HepG2 (cell line): ENCODE data around the gene PRR19. TPM values are rescaled to one million over a fixed set of nuclear protein-coding genes. Genes with fewer than 3 reads are reported as not detected.

Experiments
- AGO1 ChIP-seq: fragments of 200-400 bp; formaldehyde crosslinking; IDR thresholded peaks from 2 replicates; pipeline ENCODE4 v1.6.1; 2017; ENCODE audit warnings: mild to moderate bottlenecking, low read depth, low read length, moderate library complexity; ENCODE audit not compliant: poor library complexity, severe bottlenecking
- AKAP8 ChIP-seq: sonication (generic); formaldehyde crosslinking; IDR thresholded peaks from 2 replicates; pipeline ENCODE4 v1.5.1; 2020; ENCODE audit warnings: mild to moderate bottlenecking, missing genetic modification reagents
- CREM ChIP-seq, 2 experiments: sonication (generic) in 1 of 2; formaldehyde crosslinking in 1 of 2; IDR thresholded peaks; 2 replicates each; pipeline versions ENCODE4 v1.4.0 to v1.6.1; 2016 to 2020; ENCODE audit warnings: antibody characterized with exemption in 1 of 2, mild to moderate bottlenecking in 1 of 2, missing genetic modification reagents in 1 of 2
- HOXA3 ChIP-seq: sonication (generic); formaldehyde crosslinking; IDR thresholded peaks from 2 replicates; pipeline ENCODE4 v1.5.0; 2020; ENCODE audit warnings: missing genetic modification reagents
- JUND ChIP-seq: sonication (generic); formaldehyde crosslinking; IDR thresholded peaks from 2 replicates; pipeline ENCODE4 v1.8.0; 2022; ENCODE audit warnings: mild to moderate bottlenecking, missing genetic modification reagents
- PHF5A ChIP-seq: IDR thresholded peaks from one replicate; pipeline ENCODE4 v1.6.1; 2018; ENCODE audit warnings: low read depth, missing genetic modification reagents; ENCODE audit not compliant: unreplicated experiment
- SIN3A ChIP-seq: IDR thresholded peaks from 2 replicates; pipeline ENCODE4 v1.6.1; 2011; ENCODE audit warnings: low read depth, mild to moderate bottlenecking, control low read depth, low read length, borderline replicate concordance
- SMYD3 ChIP-seq: sonication (generic); formaldehyde crosslinking; IDR thresholded peaks from 2 replicates; pipeline ENCODE4 v1.8.1; 2023; ENCODE audit warnings: mild to moderate bottlenecking, missing genetic modification reagents
- ZFP41 ChIP-seq: sonication (generic); formaldehyde crosslinking; IDR thresholded peaks from 2 replicates; pipeline ENCODE4 v1.4.0; 2020; ENCODE audit warnings: mild to moderate bottlenecking, missing genetic modification reagents, borderline replicate concordance
- ZNF235 ChIP-seq: sonication (generic); formaldehyde crosslinking; IDR thresholded peaks from 2 replicates; pipeline ENCODE4 v1.8.1; 2023; ENCODE audit warnings: mild to moderate bottlenecking, missing genetic modification reagents, borderline replicate concordance
- ZNF296 ChIP-seq: sonication (generic); formaldehyde crosslinking; conservative IDR thresholded peaks from 2 replicates; pipeline ENCODE4 v1.5.0; 2020; ENCODE audit warnings: mild to moderate bottlenecking, missing genetic modification reagents
- polyA plus RNA-seq, 8 experiments: library from polyadenylated mRNA; depleted of rRNA in 3 of 8; stranded (reverse) in 7 of 8; unstranded in 1 of 8; fragments of >200 nt; fragmentation: Illumina TruSeq in 4 of 8; extraction: Trizol in 4 of 8; gene quantifications; 2 replicates each; pipeline versions ENCODE4 v1.2.1 to v1.2.3, GENCODE V29; 2011 to 2016; ENCODE audit warnings: low read depth in 4 of 8, missing spikeins in 1 of 8, mixed read lengths in 1 of 8; ENCODE audit not compliant: insufficient read depth in 1 of 8
- total RNA-seq, 5 experiments: library from RNA; depleted of rRNA; stranded (reverse); fragments of >200 nt; fragmentation: Illumina TruSeq; extraction: Trizol; gene quantifications; 2 replicates each; pipeline ENCODE4 v1.2.3, GENCODE V29; 2016; ENCODE audit warnings: low read depth in 1 of 5
- TF ChIP-seq, protein P1 (sequence below): IDR thresholded peaks from 2 replicates; pipeline ENCODE4 v1.6.1; 2016
- TF ChIP-seq, protein P2 (sequence below): sonication (generic); formaldehyde crosslinking; IDR thresholded peaks from 2 replicates; pipeline ENCODE4 v1.8.1; 2023; ENCODE audit warnings: mild to moderate bottlenecking, missing genetic modification reagents, borderline replicate concordance
- TF ChIP-seq, protein P3 (sequence below): sonication (generic); formaldehyde crosslinking; IDR thresholded peaks from 2 replicates; pipeline ENCODE4 v1.8.0; 2022; ENCODE audit warnings: mild to moderate bottlenecking, missing genetic modification reagents, borderline replicate concordance
- TF ChIP-seq, protein P4 (sequence below): sonication (generic); formaldehyde crosslinking; IDR thresholded peaks from 2 replicates; pipeline ENCODE4 v1.8.0; 2022; ENCODE audit warnings: low read depth, missing genetic modification reagents
- TF ChIP-seq, protein P5 (sequence below): IDR thresholded peaks from 2 replicates; pipeline ENCODE4 v1.6.1; 2016; ENCODE audit warnings: mild to moderate bottlenecking
- TF ChIP-seq, protein P6 (sequence below): sonication (generic); formaldehyde crosslinking; IDR thresholded peaks from 2 replicates; pipeline ENCODE4 v1.4.0; 2020; ENCODE audit warnings: mild to moderate bottlenecking, low read depth, missing genetic modification reagents

The PRR19 gene
- total and polyA plus RNA-seq, 2 of the 13 experiments (the other 11 are each of a cell fraction or from before 2014, with no cell fraction given) = 0.21 to 0.33 TPM

DNA sequence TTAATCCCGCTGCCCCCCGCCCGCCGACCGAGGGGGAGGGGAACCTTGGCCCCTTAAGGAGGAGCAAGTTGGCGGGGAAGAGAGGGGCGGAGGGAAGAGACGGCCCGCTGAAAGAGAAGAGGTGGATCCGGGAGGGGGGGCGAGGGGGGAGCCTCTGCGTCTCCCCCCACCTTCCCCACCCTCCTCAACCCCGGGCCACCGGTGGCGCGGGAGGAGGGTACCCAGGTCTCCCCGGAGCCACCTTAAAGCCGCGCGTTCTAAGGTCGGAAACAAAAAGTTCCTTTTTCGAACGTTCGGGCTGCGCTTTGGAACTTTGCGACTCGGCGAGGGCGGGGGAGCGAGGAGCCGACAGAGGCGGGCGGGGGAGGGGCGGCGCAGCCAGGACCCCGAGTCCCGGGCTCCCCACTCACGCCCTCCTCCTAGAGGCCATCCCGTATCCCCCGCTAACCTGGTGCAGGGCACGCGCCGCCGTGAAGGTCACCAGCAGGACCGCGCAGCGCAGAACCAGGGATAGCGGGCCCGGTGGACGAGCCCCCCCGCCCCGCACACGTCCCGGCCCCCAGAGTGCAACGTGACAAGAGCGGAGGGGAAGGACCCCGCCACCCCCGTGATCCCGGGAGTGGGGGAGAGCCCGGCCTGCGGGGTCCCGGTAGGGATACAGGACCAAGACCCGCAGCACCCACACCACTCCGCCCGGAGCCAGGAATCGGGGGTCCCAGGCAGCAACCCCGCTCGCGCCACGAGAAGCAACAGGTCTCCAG lies 47.7 kb upstream of the PRR19 start (continued):
- TF ChIP-seq, protein P1, sequence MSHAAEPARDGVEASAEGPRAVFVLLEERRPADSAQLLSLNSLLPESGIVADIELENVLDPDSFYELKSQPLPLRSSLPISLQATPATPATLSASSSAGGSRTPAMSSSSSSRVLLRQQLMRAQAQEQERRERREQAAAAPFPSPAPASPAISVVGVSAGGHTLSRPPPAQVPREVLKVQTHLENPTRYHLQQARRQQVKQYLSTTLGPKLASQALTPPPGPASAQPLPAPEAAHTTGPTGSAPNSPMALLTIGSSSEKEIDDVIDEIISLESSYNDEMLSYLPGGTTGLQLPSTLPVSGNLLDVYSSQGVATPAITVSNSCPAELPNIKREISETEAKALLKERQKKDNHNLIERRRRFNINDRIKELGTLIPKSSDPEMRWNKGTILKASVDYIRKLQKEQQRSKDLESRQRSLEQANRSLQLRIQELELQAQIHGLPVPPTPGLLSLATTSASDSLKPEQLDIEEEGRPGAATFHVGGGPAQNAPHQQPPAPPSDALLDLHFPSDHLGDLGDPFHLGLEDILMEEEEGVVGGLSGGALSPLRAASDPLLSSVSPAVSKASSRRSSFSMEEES = 0 out of 2 replicates have a peak, but pooled peaks have one; percentile 11
- TF ChIP-seq JUND (0 out of 2 replicates have a peak, but pooled peaks have one; percentile 4), PHF5A (no peak), AKAP8 (CRISPR knock-in tag) (0 out of 2 replicates have a peak, but pooled peaks have one; percentile 11), SMYD3 (CRISPR knock-in tag) (no peak), SIN3A (0 out of 2 replicates have a peak, but pooled peaks have one; percentile 8), ZFP41 (CRISPR knock-in tag) (no peak), ZNF296 (CRISPR knock-in tag) (0 out of 2 replicates have a peak, but pooled peaks have one; percentile 25), CREM (IDR thresholded peaks at IDR 0.05) (peak; percentile 37; the same call in 1 of the 2 replicates), CREM (CRISPR knock-in tag; IDR thresholded peaks at IDR 0.05) (no peak), HOXA3 (CRISPR knock-in tag) (0 out of 2 replicates have a peak, but pooled peaks have one; percentile 24), AGO1 (peak; percentile 61), ZNF235 (CRISPR knock-in tag) (no peak)
- TF ChIP-seq, protein P2, sequence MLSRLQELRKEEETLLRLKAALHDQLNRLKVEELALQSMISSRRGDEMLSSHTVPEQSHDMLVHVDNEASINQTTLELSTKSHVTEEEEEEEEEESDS (CRISPR knock-in tag) = no peak
- TF ChIP-seq, protein P3, sequence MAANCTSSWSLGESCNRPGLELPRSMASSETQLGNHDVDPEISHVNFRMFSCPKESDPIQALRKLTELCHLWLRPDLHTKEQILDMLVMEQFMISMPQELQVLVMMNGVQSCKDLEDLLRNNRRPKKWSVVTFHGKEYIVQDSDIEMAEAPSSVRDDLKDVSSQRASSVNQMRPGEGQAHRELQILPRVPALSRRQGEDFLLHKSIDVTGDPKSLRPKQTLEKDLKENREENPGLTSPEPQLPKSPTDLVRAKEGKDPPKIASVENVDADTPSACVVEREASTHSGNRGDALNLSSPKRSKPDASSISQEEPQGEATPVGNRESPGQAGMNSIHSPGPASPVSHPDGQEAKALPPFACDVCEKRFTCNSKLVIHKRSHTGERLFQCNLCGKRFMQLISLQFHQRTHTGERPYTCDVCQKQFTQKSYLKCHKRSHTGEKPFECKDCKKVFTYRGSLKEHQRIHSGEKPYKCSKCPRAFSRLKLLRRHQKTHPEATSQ (CRISPR knock-in tag) = no peak
- TF ChIP-seq, protein P4, sequence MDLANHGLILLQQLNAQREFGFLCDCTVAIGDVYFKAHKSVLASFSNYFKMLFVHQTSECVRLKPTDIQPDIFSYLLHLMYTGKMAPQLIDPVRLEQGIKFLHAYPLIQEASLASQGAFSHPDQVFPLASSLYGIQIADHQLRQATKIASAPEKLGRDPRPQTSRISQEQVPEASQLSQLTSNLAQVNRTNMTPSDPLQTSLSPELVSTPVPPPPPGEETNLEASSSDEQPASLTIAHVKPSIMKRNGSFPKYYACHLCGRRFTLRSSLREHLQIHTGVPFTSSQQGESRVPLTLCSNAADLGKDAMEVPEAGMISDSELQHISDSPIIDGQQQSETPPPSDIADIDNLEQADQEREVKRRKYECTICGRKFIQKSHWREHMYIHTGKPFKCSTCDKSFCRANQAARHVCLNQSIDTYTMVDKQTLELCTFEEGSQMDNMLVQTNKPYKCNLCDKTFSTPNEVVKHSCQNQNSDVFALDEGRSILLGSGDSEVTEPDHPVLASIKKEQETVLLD (CRISPR knock-in tag) = peak; percentile 70
- TF ChIP-seq, protein P5, sequence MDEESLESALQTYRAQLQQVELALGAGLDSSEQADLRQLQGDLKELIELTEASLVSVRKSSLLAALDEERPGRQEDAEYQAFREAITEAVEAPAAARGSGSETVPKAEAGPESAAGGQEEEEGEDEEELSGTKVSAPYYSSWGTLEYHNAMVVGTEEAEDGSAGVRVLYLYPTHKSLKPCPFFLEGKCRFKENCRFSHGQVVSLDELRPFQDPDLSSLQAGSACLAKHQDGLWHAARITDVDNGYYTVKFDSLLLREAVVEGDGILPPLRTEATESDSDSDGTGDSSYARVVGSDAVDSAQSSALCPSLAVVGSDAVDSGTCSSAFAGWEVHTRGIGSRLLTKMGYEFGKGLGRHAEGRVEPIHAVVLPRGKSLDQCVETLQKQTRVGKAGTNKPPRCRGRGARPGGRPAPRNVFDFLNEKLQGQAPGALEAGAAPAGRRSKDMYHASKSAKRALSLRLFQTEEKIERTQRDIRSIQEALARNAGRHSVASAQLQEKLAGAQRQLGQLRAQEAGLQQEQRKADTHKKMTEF (CRISPR knock-in tag) = peak; percentile 58; the same call in 1 of the 2 replicates
- TF ChIP-seq, protein P6, sequence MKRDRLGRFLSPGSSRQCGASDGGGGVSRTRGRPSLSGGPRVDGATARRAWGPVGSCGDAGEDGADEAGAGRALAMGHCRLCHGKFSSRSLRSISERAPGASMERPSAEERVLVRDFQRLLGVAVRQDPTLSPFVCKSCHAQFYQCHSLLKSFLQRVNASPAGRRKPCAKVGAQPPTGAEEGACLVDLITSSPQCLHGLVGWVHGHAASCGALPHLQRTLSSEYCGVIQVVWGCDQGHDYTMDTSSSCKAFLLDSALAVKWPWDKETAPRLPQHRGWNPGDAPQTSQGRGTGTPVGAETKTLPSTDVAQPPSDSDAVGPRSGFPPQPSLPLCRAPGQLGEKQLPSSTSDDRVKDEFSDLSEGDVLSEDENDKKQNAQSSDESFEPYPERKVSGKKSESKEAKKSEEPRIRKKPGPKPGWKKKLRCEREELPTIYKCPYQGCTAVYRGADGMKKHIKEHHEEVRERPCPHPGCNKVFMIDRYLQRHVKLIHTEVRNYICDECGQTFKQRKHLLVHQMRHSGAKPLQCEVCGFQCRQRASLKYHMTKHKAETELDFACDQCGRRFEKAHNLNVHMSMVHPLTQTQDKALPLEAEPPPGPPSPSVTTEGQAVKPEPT (CRISPR knock-in tag) = peak; percentile 100
